Mammary epithelial cell (primary cell): ENCODE results near the gene MUC6.

Experiments
- EZH2 ChIP-seq: IDR thresholded peaks from 2 replicates; pipeline ENCODE4 v1.6.1; 2012; ENCODE audit warnings: low read length, inconsistent platforms, borderline replicate concordance
- TF ChIP-seq, protein P1 (sequence below), 2 donors: IDR thresholded peaks in 1 of 2; conservative IDR thresholded peaks in 1 of 2; 2 replicates each; pipeline ENCODE4 v1.5.1; 2011 to 2012; ENCODE audit warnings: inconsistent platforms in 2 of 2, low read length in 2 of 2, mild to moderate bottlenecking in 2 of 2, control low read depth in 1 of 2, low read depth in 1 of 2; ENCODE audit not compliant: insufficient read depth in 1 of 2; ENCODE audit errors: extremely low read depth in 1 of 2

DNA sequence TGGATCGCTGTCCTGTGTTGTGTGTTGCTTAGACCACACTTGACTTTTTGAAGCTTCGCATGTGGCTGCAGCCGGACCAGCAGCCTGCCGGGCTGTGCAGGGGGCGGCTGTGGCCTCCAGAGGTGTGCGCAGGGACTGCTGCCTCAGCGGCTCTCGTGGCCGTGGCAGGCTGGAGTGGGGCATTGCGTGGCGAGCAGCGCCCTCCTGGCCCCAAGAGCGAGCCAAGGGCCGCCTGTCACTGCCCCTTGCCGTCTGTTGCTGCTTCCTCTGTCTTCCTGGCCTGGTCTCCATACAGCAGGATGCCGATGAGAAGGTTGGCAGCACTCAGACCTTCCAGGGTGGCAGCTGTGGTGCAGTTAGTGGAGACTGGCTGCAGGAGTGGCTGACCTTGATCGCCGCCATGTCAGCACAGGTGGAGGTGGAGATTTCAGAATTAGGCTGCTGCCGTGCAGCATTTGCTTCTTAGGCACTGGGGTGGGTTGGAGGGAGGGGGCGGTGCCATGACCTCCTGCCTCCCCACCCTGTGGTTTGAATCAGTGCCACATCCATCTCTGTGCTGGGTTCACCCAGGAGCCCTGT lies 34.0 kb downstream of the MUC6 start:
- no peak for TF ChIP-seq EZH2
- TF ChIP-seq, protein P1, sequence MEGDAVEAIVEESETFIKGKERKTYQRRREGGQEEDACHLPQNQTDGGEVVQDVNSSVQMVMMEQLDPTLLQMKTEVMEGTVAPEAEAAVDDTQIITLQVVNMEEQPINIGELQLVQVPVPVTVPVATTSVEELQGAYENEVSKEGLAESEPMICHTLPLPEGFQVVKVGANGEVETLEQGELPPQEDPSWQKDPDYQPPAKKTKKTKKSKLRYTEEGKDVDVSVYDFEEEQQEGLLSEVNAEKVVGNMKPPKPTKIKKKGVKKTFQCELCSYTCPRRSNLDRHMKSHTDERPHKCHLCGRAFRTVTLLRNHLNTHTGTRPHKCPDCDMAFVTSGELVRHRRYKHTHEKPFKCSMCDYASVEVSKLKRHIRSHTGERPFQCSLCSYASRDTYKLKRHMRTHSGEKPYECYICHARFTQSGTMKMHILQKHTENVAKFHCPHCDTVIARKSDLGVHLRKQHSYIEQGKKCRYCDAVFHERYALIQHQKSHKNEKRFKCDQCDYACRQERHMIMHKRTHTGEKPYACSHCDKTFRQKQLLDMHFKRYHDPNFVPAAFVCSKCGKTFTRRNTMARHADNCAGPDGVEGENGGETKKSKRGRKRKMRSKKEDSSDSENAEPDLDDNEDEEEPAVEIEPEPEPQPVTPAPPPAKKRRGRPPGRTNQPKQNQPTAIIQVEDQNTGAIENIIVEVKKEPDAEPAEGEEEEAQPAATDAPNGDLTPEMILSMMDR (conservative IDR thresholded peaks at IDR 0.05 in 1 of 2, IDR thresholded peaks at IDR 0.05 in 1 of 2; ENCODE audit: extremely low read depth in 1 of 2, insufficient read depth in 1 of 2, low read depth in 1 of 2, low read length in 2 of 2): no peak
